ENCODE results near the gene LIF. TPM values are rescaled to one million over a fixed set of nuclear protein-coding genes. Genes with fewer than 3 reads are reported as not detected.

LIF gene
- total RNA-seq, 1 donor = 4.2 TPM

GRCh38 chr22:30287648-30288418, 41.3 kb upstream of the LIF start:
- peaks cover 40% of the 10 kb centered on the region for H3K4me1 ChIP-seq (ENCODE audit: insufficient read depth, low read length)
- no peak overlapping the region for H3K4me3 ChIP-seq (ENCODE audit: low read length)
- H3K9me3 ChIP-seq (ENCODE audit: low read depth, low read length) = no peaks in the 10 kb centered on the region
- no peaks in the 10 kb centered on the region for H3K27me3 ChIP-seq (ENCODE audit: insufficient read depth, low read length)

DNA sequence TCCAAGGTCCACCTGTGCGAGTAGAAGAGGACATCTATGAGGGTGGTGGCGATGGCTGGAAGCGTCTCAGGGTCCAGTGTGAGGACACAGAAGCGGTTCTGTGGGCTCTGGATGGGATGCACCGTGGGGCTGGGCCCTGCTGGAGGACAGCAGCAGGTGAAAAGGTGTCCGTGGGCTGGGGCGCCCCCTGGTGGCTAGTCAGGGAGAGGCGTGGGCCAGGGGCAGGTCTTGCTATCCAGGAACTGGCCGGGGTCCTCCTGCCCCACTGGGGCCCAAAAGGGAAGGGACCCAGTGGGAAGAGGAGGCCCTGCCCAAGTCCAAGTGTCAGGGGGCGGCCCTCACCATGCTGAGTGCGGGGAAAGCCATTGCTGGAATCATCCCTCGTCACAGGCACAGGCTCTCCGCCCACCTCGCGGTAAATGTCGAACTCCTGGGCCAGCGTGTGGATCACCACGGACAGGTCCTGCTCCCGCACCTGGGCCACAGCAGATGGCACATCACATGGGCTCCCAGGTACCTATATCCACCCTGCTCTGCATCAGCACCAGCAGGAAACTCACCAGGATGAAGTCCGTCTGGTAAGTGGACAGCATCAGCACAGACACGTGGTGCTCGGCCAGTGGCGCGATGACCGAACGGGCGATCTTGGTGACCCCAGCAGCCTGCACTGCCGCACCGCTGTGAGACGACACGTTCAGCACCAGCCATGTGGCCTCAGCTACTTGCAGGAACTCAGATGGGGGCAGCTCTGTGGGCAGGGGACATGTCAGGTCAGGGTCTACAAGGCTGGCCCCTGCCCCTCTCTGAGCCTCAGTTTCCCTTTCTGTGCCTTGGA, 40.5 kb upstream of the LIF start:
- Histone ChIP-seq H3K4me1 (ENCODE audit: insufficient read depth, low read length) (peaks cover 48% of the 10 kb centered on the region), H3K4me3 (ENCODE audit: low read length) (no peak overlapping the region), H3K27me3 (ENCODE audit: insufficient read depth, low read length) (no peaks in the 10 kb centered on the region), H3K9me3 (ENCODE audit: low read depth, low read length) (no peaks in the 10 kb centered on the region)

DNA sequence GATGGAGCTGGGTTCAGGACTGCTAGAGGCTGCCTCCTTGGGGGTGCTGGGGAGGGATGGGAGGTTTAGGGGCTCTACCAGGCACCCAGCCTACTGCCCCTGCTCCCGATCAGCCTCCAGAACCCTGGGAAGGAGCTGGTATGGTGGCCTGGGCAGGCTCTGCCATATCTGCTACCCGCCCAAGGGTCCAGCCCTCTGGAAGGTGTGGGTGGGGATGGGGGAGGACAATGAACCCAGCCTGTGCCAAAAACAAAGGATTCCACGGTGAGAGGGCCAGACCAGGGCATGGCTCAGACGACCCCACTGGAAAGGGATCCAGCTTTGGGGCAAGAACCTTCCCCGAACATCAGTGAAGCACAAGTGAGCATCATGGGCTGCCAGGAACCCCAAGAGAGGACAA, 39.8 kb upstream of the LIF start:
- peaks cover 50% of the 10 kb centered on the region for H3K4me1 ChIP-seq (ENCODE audit: insufficient read depth, low read length)
- no peak overlapping the region for H3K4me3 ChIP-seq (ENCODE audit: low read length)
- no peaks in the 10 kb centered on the region for H3K27me3 ChIP-seq (ENCODE audit: insufficient read depth, low read length)
- H3K9me3 ChIP-seq (ENCODE audit: low read depth, low read length) = no peaks in the 10 kb centered on the region

DNA sequence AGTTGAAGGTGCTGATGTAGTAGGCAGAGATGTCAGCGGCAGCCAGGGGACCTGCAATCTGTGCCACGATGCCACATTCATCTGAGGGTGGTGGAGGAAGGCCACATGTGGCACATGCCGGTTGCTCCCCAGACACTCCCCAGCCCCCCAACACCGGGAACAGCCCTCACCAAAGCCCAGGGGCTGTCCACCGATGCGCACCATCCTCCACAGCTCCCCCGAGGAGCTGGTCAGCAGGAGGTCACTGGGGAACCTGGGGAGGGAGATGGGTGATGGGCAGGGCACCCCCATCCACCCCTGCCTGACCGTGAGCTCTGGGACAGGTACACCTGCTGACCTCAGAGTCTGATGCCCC, 39.3 kb upstream of the LIF start:
- no peak overlapping the region for H3K4me3 ChIP-seq (ENCODE audit: low read length)
- no peaks in the 10 kb centered on the region for H3K27me3 ChIP-seq (ENCODE audit: insufficient read depth, low read length)
- no peaks in the 10 kb centered on the region for H3K9me3 ChIP-seq (ENCODE audit: low read depth, low read length)
- peaks cover 48% of the 10 kb centered on the region for H3K4me1 ChIP-seq (ENCODE audit: insufficient read depth, low read length)

DNA sequence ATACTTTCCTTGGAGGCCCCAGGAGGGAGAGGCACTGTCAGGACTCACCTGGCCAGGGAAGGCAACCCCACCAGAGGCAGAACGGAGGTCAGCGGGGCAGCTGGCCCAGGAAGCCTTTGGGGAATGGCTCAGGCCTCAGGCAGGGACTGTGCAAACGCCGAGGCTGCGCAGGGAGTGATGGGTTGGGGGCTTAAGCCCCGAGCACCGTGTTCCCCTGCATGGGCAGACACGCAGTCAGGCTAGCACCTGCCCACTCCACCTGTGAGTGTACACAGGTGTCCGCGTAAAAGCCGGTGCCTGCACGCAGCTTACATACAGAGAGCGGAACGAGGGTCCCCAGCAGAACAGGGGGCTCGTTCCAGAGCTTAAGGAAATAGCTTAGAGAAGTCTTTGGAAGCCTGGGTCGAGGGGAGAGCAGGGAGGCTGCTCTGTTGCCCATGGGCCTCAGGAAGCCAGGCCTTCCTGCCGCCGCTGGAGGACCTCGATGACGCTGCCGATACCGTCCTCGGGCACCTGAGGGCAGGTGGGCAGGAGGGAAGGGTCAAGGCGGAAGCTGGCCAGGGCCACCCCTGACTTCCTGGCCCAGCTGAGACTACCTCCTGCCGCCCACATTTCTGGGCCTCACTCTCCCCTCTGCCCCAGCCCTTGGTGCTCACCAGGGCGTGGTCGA, 38.8 kb upstream of the LIF start:
- H3K4me1 ChIP-seq (ENCODE audit: insufficient read depth, low read length) = peaks cover 43% of the 10 kb centered on the region
- H3K4me3 ChIP-seq (ENCODE audit: low read length) = no peak overlapping the region
- H3K27me3 ChIP-seq (ENCODE audit: insufficient read depth, low read length) = no peaks in the 10 kb centered on the region
- H3K9me3 ChIP-seq (ENCODE audit: low read depth, low read length) = no peaks in the 10 kb centered on the region

GRCh38 chr22:30284666-30285065, 38.1 kb upstream of the LIF start:
- Histone ChIP-seq H3K4me3 (ENCODE audit: low read length) (no peak overlapping the region), H3K4me1 (ENCODE audit: insufficient read depth, low read length) (peaks cover 42% of the 10 kb centered on the region), H3K9me3 (ENCODE audit: low read depth, low read length) (no peaks in the 10 kb centered on the region), H3K27me3 (ENCODE audit: insufficient read depth, low read length) (no peaks in the 10 kb centered on the region)

GRCh38 chr22:30284172-30284571, 37.6 kb upstream of the LIF start:
- Histone ChIP-seq H3K4me1 (ENCODE audit: insufficient read depth, low read length) (peaks cover 47% of the 10 kb centered on the region), H3K27me3 (ENCODE audit: insufficient read depth, low read length) (no peaks in the 10 kb centered on the region), H3K4me3 (ENCODE audit: low read length) (no peak overlapping the region), H3K9me3 (ENCODE audit: low read depth, low read length) (no peaks in the 10 kb centered on the region)

DNA sequence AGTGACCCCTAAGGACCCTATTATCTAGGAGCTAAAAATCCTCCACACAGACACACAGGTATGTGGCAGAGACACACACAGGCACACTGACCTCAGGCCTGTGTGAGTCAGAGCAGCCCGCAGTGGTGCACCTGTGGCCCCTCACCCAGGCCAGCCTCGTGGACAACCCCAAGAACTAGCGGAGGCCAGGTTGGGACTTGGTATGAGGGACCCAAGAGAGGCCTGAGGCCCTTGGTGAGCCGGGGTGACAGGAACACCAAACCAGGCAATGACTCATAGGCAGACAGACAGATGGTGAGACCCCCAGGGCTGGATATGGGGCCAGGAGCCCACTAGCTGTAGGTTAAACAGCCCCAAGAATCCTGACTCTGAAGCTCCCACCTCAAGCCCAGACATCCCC, 36.8 kb upstream of the LIF start:
- H3K9me3 ChIP-seq (ENCODE audit: low read depth, low read length) = no peaks in the 10 kb centered on the region
- no peaks in the 10 kb centered on the region for H3K27me3 ChIP-seq (ENCODE audit: insufficient read depth, low read length)
- no peak overlapping the region for H3K4me3 ChIP-seq (ENCODE audit: low read length)
- peaks cover 49% of the 10 kb centered on the region for H3K4me1 ChIP-seq (ENCODE audit: insufficient read depth, low read length)

DNA sequence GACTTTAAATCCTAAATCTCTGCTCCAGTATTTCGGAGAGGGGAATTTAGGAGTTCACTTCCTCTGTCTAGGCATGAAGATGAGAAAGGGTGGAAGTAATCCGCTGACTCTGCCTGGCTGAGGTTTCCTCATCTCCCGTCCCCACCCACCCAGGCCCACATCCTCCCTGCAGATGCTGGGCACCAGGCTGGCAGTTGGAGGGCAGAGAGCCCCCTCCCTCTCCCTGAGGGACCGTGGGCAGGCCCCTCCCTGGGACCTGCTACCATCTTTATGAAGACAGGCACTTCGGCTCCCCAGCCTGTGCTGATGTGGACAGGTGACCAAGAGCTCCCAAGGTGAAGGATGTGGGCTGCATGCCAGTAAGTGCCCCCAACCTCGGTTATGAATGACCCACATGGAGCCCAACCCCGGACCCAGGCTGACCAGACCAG, 36.1 kb upstream of the LIF start:
- Histone ChIP-seq H3K4me3 (ENCODE audit: low read length) (no peak overlapping the region), H3K27me3 (ENCODE audit: insufficient read depth, low read length) (no peaks in the 10 kb centered on the region), H3K9me3 (ENCODE audit: low read depth, low read length) (no peaks in the 10 kb centered on the region), H3K4me1 (ENCODE audit: insufficient read depth, low read length) (peaks cover 49% of the 10 kb centered on the region)

GRCh38 chr22:30280505-30280904, 33.9 kb upstream of the LIF start:
- Histone ChIP-seq H3K9me3 (ENCODE audit: low read depth, low read length) (no peaks in the 10 kb centered on the region), H3K27me3 (ENCODE audit: insufficient read depth, low read length) (no peaks in the 10 kb centered on the region), H3K4me1 (ENCODE audit: insufficient read depth, low read length) (peaks cover 62% of the 10 kb centered on the region), H3K4me3 (ENCODE audit: low read length) (no peak overlapping the region)

- Histone ChIP-seq H3K9me3 (ENCODE audit: low read depth, low read length) (no peaks in the 10 kb centered on the region), H3K27me3 (ENCODE audit: insufficient read depth, low read length) (no peaks in the 10 kb centered on the region), H3K4me3 (ENCODE audit: low read length) (no peak overlapping the region), H3K4me1 (ENCODE audit: insufficient read depth, low read length) (peaks cover 64% of the 10 kb centered on the region)
Measured at GRCh38 chr22:30279932-30280331, 33.4 kb upstream of the LIF start.

DNA sequence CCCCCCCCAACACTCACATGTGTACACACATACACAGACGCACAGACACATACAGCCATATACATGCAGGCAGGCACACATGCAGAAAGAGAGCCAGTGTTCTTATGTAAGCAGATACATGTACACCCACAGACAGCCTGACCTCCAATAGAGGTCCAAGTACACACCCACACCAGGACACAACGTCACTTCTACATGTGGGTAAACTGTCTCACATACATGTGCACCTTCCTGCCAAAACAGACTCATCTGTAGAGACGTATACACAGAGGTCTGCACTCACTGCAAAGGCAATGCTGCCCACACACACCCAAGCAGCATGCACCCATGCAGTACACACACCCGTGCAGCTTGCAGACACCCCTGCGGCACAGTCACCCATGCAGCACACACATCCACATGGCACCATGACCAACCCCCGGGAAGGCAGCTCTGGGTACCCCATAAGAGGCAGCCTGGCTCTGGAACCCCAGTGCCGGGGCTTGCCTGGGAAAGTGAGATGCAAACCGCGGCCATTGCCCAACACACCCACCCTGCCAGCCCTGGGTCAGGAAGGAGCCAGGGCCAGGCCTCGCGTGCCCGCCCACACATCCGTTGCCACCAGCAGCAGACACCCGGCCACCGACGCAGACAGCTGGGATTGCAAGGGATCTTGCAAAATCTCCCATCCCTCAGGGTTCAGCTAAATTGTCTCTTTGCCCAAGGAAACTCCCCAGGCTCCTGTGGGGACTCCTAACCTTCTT, 32.7 kb upstream of the LIF start:
- Histone ChIP-seq H3K9me3 (ENCODE audit: low read depth, low read length) (no peaks in the 10 kb centered on the region), H3K27me3 (ENCODE audit: insufficient read depth, low read length) (no peaks in the 10 kb centered on the region), H3K4me3 (ENCODE audit: low read length) (no peak overlapping the region), H3K4me1 (ENCODE audit: insufficient read depth, low read length) (peaks cover 64% of the 10 kb centered on the region)

GRCh38 chr22:30277547-30278344, 31.2 kb upstream of the LIF start:
- H3K9me3 ChIP-seq (ENCODE audit: low read depth, low read length) = no peaks in the 10 kb centered on the region
- H3K4me1 ChIP-seq (ENCODE audit: insufficient read depth, low read length) = peaks cover 70% of the 10 kb centered on the region
- no peak overlapping the region for H3K4me3 ChIP-seq (ENCODE audit: low read length)
- H3K27me3 ChIP-seq (ENCODE audit: insufficient read depth, low read length) = no peaks in the 10 kb centered on the region

DNA sequence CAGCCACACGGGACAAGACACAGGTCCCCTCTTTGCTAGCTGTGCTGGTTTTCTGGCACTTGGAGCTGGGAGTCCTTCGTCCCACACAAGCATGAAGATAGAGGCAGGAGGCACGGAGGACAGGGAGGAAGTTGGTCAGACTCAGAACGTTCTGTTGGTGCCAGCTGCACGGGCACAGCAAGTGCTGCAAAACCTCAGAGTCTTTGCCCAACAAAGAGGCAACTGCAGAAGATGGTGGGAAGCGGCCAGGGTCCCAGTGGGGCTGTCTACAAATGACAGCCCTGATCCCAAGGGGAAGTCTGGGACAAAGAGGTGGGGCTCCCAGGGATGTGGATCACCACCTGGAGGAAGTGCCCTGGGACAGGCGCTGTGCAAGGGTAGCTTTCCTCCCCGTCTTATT, 29.5 kb upstream of the LIF start:
- H3K9me3 ChIP-seq (ENCODE audit: low read depth, low read length) = no peaks in the 10 kb centered on the region
- peaks cover 78% of the 10 kb centered on the region for H3K4me1 ChIP-seq (ENCODE audit: insufficient read depth, low read length)
- H3K27me3 ChIP-seq (ENCODE audit: insufficient read depth, low read length) = no peaks in the 10 kb centered on the region
- no peak overlapping the region for H3K4me3 ChIP-seq (ENCODE audit: low read length)
